NCI-H128 (cell line): Measurements from ENCODE around the gene HINT3.
"Not testable (repeated sequence)": the region's sequence is repeated elsewhere in the genome, so short reads cannot be mapped to it uniquely, and the experiment has no call there.

Experiments
- DNase-seq: peaks from one replicate; lab custom pipeline; 2025; ENCODE audit not compliant: unreplicated experiment; lab: John Stamatoyannopoulos, UW

Gene HINT3

DNA sequence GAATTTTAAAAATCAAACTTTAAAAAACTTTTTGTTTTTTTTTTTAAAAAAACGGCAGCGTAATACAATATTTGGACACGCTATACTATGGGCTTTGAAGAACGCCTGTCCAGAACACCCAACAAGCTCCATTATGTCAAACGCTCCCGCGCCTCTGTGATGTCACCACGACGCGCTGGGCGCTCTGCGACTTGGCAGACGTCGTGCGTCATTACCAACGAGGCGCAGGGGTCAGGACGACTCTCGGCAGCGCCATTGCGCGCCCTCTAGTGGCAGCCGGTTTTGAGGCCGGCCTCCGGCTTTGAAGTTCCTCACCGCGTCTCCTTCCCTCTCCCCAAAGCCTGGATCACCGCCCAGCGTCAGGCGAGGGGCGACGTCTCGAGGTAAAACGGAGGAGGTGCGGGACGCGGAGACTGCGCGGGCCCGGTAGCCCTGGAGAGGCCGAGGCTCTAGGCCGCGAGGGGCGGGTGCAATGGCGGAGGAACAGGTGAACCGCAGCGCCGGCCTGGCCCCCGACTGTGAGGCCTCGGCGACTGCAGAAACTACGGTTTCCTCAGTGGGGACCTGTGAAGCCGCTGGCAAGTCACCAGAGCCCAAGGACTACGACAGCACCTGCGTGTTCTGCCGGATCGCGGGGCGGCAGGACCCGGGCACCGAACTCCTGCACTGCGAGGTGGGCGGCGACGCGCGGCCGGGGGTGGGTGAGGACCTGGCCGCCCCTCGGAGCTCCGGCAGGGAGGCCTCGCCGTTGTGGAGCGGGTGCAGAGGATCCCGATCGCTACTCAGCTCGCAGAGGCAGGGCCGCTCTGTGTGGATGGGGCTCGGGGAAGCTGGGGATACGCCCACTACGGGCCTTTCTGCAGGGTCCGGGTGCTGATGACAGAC is at the start of gene HINT3:
Gene HINT3 (plus strand): TSS at position 265 of the 885 bp plus-strand sequence. CDS start 208 bp downstream, at position 473.
- DNase-seq, result peak; percentile 96

DNA sequence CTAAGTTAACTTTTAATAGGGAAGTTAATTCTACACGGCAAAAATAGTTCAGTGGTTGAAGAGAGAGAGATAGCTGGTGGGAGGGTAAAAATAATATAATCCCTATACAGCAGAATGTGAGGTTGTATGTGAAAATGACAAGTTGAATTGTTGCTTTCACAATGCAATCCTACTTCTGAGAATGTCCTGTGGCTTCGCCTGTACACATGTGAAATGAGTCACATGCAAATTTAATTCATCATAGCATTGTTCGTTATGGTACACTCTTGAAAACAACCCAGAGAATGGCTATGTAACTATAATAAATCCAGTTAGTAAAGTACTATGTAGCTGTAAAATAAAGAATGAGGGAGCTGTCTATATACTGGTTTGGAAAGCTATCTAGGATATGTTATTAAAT is 46.0 kb upstream of the HINT3 start:
- no peak for DNase-seq

DNA sequence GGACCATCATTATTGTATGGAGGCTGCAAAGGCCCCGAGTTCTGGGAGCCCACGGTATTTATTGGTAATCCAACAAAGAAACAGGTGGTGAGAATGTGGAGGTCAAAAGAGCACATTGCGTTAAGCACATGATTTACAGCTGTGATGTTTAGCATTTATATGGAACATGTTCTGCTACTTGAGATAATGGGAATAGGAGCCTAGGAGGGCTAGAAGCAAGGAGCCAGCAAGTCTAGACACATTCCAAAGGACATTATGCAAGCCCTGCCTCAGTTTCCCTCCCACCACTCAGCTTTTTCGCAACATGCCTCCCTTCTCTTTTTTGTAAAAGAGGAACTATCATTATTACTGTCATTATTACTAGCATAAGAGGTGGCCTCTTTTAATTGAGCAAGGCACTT is 45.5 kb upstream of the HINT3 start:
- DNase-seq, result not testable (repeated sequence)

DNA sequence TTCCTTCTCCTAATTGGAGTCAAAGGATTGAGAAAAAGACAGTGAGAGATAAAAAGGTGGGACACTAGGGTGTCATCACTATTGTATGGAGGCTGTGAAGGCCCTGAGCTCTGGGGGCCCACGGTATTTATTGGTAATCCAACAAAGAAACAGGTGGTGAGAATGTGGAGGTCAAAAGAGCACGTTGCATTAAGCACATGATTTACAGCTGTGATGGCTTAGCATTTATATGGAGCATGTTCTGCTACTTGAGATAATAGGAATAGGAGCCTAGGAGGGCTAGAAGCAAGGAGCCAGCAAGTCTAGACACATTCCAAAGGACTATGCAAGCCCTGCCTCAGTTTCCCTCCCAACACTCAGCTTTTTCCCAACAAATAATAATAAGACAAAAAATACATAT is 44.1 kb upstream of the HINT3 start:
- DNase-seq, result not testable (repeated sequence)

DNA sequence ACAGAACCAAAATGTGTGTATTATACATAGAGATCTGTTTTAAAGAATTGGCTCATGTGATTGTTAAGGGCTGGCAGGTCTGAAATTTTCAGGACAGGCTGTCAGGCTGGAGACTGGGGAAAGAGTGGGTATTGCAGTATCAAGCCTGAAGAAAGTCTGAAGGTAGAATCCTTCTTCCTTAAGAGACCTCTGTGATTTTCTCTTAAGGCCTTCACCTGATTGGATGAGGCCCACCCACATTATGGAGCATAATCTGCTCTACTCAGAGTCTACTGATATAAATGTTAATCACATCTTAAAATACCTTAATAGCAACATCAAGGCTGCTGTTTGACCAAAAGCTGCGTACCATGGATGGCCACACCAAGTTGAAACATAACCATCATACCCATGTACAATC is 43.4 kb upstream of the HINT3 start:
- DNase-seq, result no peak

DNA sequence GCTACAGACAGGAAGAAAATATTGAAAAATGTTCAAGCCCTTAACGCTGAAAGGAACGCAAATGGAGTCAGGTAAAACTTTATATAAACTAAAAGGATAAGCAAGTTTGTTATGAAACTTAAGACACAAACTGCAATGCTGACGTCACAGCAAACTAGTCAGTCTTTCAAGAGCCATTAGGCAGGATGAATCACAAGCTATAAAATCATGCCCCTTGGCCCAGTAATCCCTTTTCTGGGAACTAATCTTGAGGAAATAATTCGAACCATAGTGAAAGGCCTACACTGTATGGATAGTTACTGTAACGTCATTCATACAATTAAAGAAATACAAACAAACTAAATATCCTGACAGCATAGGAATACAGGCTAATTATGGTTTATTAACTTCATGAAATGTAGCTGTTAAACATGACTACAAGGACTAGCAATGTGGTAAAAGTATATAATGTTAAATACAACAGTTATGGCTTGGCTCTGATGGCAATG is 42.7 kb upstream of the HINT3 start:
- no peak for DNase-seq

DNA sequence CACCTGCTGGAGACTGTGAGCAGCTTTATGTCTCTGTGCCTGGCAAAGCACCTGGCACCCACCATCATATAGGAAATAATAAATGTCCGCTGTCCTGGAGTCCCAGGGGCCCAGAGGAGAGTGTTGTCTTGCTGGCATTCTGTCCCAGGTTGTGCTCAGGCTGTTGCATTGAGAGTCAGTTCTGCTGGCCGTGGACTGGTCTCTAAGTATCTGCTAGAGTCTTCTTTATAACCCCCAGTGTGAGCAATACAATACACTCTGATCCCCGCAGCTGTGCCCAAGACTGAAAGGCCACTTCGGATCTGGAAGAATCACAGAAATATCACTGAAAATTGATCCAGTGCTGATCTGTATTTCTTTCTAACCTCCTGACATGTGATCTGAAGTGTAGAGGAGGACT is 38.3 kb upstream of the HINT3 start:
- DNase-seq, result no peak

DNA sequence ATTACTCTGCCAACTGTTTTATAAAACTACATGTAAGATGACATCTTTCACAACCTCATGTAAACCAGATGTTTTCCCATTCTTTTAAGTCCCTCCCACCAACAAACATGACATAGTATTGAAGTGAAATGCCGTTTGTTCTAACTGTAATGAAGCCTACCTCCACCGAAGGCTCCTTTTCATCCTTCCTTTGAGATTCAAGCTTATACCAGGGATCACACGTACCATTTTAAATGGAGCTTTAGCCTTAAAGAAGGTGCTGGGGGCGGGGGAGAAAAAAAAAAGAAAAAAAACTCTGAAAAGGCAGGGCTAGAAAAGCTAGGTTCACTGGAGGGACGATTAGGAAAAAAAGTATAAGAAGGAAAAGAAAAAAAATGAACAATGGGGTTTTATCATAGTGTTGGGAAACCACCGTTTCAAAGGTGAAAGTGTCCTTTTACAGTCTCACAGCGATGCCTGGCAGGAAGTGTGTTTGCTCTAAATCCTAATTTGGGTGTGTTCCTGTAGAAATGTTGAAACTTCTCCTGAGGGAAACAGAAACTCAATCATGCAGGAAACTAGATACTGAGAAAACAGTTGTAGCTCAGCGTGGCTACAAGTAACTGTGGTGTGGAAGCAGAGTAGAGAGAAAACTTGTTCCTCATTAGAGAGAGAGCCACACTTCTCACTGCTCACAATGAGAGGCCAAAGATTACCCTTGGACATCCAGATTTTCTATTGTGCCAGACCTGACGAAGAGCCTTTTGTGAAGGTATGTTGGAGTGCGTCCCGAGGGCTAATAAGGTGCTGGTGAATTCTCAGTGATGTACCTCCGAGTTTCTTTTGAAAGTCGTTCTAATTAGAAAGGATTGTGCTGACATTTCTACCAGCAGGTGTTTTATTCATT is 37.6 kb upstream of the HINT3 start:
- DNase-seq, result no peak

DNA sequence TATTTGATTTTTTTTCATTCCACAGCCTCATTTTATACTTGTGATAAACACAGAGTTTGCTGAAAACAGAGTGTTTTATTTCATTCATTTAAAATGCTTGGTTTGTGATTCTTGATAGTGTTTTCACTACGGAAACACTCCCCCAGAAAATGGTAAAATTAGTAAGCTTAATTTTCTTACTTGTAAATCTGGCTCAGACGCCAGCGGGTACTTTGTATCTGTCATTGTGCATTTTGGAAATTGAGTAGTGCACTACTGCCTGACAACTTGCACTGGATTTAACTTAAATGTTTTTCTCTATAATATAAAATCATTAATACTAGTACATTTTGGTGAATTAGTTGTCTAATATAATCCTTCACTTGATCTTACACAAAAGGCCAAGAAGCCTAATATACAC is 37.0 kb upstream of the HINT3 start:
- DNase-seq, result no peak

DNA sequence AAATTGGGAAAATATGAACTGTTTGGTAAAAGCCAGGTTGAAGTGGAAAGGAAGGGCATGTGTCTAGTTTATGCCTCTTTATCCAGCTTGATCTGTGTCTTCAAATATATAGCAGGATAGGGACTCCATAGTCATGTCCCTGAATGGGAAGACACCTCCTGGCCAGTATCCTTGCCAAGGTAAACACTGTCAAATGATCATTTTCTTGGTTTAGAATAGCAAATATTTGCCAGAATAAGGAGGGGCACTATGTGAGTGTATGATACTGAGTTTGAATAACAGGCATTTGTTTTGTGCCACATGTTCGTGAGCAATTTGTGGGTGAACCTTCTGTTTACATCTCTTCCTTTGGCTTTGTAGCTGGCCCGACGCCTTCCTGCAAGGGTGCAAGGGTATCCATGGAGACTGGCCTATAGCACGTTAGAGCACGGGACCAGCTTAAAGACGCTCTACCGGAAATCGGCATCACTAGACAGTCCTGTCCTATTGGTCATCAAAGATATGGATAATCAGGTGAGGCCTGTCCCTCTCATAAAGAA is 34.2 kb upstream of the HINT3 start:
- no peak for DNase-seq

DNA sequence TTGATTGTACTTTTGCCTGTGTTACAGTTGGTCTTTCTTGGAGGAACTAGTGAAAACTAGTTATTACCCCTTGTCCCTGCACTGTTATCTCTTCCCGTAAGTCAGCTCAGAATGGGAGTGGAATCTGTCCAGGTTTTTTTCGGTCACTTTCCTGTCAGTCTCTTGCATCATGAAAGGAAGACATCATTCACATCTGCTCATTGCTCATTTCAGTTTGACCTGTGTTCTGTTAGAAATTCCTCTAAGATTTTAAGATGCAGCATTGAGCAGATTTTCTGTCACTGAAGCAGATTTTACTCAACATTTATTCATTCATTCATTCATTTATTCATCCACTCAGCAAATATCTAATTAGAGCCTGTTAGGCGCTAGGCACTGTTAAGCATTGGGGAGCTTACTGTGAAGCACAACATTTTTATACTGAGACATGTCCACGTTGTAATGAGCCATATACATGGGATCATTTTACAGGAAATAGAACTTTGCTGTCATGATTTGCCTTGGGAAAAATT is 33.1 kb upstream of the HINT3 start:
- no peak for DNase-seq

DNA sequence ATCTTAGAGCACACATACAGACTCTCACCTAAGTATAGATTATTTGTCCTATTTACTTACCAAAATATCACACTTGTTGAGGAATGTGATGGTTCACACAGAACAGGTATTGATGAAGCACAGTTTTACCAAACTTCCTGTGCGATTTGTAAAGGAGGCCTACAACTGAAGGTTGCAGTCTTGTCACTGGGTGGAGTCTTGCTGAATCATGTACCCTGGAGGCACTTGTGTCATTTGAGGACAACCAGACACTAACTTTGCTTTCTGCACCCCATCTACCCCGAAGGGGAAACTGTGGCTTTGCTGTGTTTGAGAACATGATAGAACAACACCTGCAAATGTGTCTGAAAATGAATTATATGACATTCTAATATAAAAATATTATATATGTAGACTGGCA is 32.4 kb upstream of the HINT3 start:
- no peak for DNase-seq

DNA sequence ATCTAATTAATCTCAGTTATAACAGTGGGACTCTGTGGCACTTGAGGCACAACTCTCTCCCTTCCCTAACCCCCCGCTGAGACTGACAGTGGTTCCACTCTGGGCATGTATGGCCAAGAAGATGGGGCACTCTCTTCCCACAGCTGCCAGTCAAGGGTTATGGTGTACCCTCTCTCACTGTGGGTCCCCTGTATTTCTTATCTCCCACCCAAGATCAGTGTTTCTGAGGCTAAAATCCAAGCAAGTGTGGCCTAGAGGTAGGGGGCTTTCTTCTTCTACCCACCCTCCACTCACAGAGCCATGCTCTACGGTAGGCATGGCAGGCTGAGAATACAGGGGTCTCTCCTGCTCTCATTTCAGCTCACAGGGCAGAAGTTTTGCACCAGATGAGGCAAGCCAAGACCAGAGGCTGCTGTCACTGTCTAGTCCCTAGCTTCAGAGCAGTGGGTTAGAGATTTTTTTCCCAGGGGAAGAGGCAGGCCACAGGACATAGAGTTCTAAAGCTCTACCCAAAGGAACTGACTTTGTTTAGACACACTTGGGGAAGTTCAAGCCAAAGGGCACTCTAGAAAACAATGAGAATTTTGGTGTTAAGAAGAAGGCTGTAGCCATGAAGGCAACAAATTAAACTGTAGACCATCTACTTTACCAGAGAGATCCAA is 31.7 kb upstream of the HINT3 start:
- DNase-seq, result no peak

DNA sequence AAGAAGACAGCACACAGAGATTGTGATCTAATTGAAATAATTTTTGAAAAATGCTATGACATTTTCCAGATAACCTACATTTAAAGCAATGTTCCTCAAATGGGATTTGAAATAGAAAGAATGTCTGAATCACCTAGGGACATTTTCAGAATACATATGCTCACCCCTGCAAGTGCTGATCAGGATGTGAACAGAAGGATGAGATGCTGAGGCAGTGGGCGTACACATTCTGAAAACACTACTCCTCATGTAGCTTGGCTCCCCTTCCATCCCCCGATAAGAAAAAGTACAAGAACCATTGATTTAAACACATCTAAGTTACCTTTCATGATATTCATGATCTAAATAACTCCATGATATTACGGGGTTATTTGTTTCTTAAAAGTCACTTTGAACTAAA is 29.9 kb upstream of the HINT3 start:
- no peak for DNase-seq

DNA sequence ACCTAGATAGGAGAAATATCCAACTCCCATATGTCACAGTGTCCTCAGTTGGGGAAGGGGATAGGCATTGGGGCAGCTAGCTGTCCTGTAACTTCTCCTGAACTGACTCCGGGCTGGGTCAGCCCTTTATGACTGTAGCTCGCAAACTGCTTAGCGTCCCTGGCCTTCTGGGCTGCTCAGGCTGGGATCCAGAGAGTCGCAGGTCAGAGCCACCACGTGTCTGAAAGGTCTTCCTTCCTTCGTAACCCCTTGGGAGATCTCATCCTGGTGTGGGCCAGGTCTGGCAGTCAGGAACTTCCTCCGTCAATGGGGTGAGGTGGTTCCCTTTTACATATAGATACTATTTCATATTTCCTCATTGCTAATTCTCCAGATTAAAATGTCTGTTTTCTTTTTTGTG is 28.8 kb upstream of the HINT3 start:
- no peak for DNase-seq

DNA sequence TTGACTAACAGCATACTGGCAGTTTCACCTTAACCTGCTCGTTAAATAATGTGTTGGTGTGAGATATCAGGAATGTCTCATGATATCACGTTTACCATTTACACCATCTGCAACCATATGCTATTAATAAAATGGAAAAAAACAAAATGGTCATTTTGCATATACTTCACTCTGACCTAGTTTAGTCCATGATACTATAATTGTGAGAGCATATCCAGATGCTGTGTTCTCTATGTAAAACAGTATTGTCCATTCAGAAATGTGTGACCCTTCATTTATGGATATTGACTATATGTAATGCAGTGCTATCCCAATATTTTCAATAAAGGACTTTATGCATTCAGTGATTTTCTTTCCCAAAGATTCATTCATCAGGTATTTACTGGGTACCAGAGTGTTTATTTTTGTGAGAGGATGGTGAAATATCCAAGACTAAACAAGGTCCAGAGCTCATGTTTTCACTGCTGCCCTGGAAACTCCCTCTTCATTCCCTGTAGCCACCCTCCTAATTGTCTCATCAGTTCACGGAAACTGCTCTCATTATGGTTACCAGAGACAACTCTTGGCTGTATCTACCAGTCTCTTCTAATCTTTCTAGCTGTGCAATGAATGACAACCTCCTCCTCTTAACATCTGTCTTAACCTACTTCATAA is 25.7 kb upstream of the HINT3 start:
- no peak for DNase-seq

DNA sequence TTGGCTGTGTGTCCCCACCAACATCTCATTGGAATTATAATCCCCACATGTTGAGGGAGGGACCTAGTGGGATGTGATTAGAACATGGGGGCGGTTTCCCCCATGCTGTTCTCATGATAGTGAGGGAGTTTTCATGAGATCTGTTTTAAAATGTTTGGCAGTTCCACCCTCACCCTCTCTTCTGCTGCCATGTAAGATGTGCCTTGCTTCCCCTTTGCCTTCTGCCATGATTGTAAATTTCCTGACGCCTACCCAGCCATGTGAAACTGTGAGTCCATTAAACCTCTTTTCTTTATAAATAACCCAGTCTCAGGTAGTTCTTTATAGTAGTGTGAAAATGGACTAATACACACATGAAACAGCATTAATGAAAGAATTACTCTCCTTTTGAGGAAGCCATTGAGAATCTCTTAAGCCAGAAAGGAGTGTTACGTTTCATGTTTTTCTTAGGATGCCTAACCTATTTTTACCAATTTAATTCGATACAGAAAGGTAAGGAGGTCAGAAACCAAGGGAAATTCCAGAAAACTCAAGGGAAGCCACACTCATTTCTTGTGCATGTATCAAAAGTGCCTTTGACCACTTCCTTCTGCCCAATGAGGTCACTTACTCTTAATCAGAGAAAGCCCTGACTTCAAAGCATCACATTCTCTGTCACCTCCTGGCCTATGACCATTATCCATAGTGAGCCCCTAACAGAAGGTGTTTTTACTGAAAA is 24.7 kb upstream of the HINT3 start:
- DNase-seq, result no peak

DNA sequence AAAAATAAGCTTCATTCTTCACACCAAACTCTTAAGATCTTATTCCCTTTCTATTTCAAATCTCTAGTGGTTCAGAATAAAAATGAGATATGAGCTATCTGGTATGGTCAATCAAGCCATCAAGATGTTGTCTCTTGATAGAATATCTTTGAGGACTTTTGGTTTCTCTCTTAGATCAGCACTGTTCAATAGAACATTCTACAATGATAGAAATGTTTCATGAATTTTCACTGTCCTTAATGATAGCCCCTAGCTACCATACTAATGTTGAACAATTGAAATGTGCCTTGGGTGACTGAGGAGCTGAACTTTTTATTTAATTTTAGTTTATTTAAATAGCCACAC is 24.1 kb upstream of the HINT3 start:
- DNase-seq, result no peak

DNA sequence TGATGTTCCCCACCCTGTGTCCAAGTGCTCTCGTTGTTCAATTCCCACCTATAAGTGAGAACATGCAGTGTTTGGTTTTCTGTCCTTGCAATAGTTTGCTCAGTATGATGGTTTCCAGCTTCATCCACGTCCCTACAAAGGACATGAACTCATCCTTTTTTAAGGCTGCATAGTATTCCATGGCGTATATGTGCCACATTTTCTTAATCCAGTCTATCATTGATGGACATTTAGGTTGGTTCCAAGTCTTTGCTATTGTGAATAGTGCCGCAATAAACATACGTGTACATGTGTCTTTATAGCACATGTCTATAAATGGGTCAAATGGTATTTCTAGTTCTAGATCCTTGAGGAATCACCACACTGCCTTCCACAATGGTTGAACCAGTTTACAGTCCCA is 21.1 kb upstream of the HINT3 start:
- DNase-seq, result not testable (repeated sequence)

DNA sequence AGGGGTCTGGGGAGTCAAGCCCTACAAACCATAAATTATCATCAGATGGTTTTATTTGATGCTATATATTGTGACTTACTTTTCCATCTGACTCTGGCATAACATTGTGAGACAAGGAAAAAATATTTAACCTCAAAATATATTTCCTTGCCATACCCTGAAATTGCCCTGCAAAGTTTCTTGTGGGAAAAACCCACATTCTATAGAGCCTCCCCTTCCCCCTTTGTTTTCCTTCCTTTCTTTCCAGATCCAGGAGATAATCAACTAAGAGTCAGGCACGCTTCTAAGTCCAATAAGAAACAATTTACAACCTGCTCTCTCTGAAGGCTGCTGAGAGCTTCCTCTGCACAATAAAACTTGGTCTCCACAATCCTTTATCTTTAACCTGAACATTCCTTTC is 17.5 kb upstream of the HINT3 start:
- no peak for DNase-seq
